PC-3 (cell line): ENCODE data around the gene MSH2. TPM values are rescaled to one million over a fixed set of nuclear protein-coding genes. Genes with fewer than 3 reads are reported as not detected.

Source experiments
- ATAC-seq: fragments of 200-7000 bp; cut with Tn5 transposase; 2 replicates; pipeline ENCODE4 v1.9.1; 2020; ENCODE audit warnings: mild to moderate bottlenecking, moderate library complexity
- BruUV-seq: library from RNA; stranded (reverse); fragments of 400-500 nt; replicated peaks from 2 replicates; lab custom pipeline; 2021; lab: Mats Ljungman, UMichigan
- CTCF ChIA-PET: fragments of 300-600 bp; sonication (Branson Sonifier 250); formaldehyde crosslinking; loops from one replicate; lab custom pipeline; 2022; ENCODE audit warnings: antibody characterized with exemption; lab: Charles Lee
- POLR2A ChIA-PET: fragments of 300-600 bp; sonication (Branson Sonifier 250); formaldehyde crosslinking; loops from one replicate; lab custom pipeline; 2022; ENCODE audit warnings: antibody characterized with exemption; ENCODE audit not compliant: unreplicated experiment; lab: Charles Lee
- DNase-seq: peaks from one replicate; pipeline ENCODE4 v3.0.0-alpha.2; 2015
- H2AFZ ChIP-seq: fragments of 300-600 bp; sonication (generic); 2 replicates; pipeline ENCODE4 v1.6.0; 2016; ENCODE audit warnings: antibody characterized with exemption, low read length
- H3F3A ChIP-seq: fragments of 300-600 bp; sonication (generic); one replicate; pipeline ENCODE4 v1.6.0; 2017; ENCODE audit warnings: antibody characterized with exemption, low read length, control low read depth, mild to moderate bottlenecking; ENCODE audit not compliant: unreplicated experiment
- H3K27ac ChIP-seq: fragments of 300-600 bp; sonication (generic); 2 replicates; pipeline ENCODE4 v1.5.1; 2016; ENCODE audit warnings: mild to moderate bottlenecking, low read length
- H3K27me3 ChIP-seq: fragments of 300-600 bp; sonication (generic); 2 replicates; pipeline ENCODE4 v1.6.1; 2016; ENCODE audit warnings: low read length, mixed read lengths
- H3K36me3 ChIP-seq: fragments of 300-600 bp; sonication (generic); 2 replicates; pipeline ENCODE4 v1.6.1; 2016; ENCODE audit warnings: low read depth, mixed run types, low read length, mixed read lengths
- H3K4me1 ChIP-seq: fragments of 300-600 bp; sonication (generic); 2 replicates; pipeline ENCODE4 v1.5.1; 2016; ENCODE audit warnings: low read length; ENCODE audit not compliant: insufficient read depth
- H3K4me2 ChIP-seq: fragments of 300-600 bp; sonication (generic); 2 replicates; pipeline ENCODE4 v1.6.0; 2016; ENCODE audit warnings: low read length
- H3K4me3 ChIP-seq: fragments of 300-600 bp; sonication (generic); 2 replicates; pipeline ENCODE4 v1.5.1; 2016; ENCODE audit warnings: mild to moderate bottlenecking, low read length, mixed read lengths
- H3K79me2 ChIP-seq: fragments of 300-600 bp; sonication (generic); 2 replicates; pipeline ENCODE4 v1.6.1; 2017; ENCODE audit warnings: low read length, mixed read lengths
- H3K9ac ChIP-seq: fragments of 300-600 bp; sonication (generic); 2 replicates; pipeline ENCODE4 v1.6.0; 2016; ENCODE audit warnings: mild to moderate bottlenecking, low read length
- H3K9me2 ChIP-seq: fragments of 300-600 bp; sonication (generic); replicated peaks from 2 replicates; pipeline ENCODE4 v1.6.1; 2016; ENCODE audit warnings: mixed run types, low read length, mixed read lengths
- H3K9me3 ChIP-seq: fragments of 300-600 bp; sonication (generic); 2 replicates; pipeline ENCODE4 v1.6.1; 2016; ENCODE audit warnings: low read length, mixed read lengths
- H4K20me1 ChIP-seq: fragments of 300-600 bp; sonication (generic); 2 replicates; pipeline ENCODE4 v1.6.1; 2016; ENCODE audit warnings: low read length, mixed read lengths
- CTCF ChIP-seq: fragments of 300-600 bp; sonication (generic); conservative IDR thresholded peaks from 2 replicates; pipeline ENCODE4 v1.5.1; 2017; ENCODE audit warnings: antibody characterized with exemption, low read depth, mild to moderate bottlenecking, low read length
- EZH2 ChIP-seq: fragments of 300-600 bp; sonication (generic); IDR thresholded peaks from one replicate; pipeline ENCODE4 v1.6.1; 2017; ENCODE audit warnings: antibody characterized with exemption, mild to moderate bottlenecking, low read length; ENCODE audit not compliant: unreplicated experiment
- EZH2phosphoT487 ChIP-seq: fragments of 300-600 bp; sonication (generic); IDR thresholded peaks from 2 replicates; pipeline ENCODE4 v1.6.1; 2018; ENCODE audit warnings: mild to moderate bottlenecking, antibody characterized with exemption, low read length, borderline replicate concordance
- intact Hi-C: fragments of 100-400 bp; cut with micrococcal nuclease; formaldehyde crosslinking; loops from 2 replicates; pipeline ENCODE4 v1.9.0; 2023
- total RNA-seq: library from RNA; depleted of rRNA; stranded (reverse); fragments of >200 nt; gene quantifications from 2 replicates; pipeline ENCODE4 v1.2.3, GENCODE V29; 2014

The MSH2 gene
- total RNA-seq, 1 experiment from 2014 or later = 70.7 TPM

- no peak for ATAC-seq
- POLR2A ChIA-PET = no interaction called here
- H3K9me2 ChIP-seq = no peaks in the 10 kb centered on the region
Measured at GRCh38 chr2:47483191-47483590, 80.2 kb downstream of the MSH2 start.

GRCh38 chr2:47484396-47484795 lies 81.4 kb downstream of the MSH2 start:
- Histone ChIP-seq H3K27me3 (no peaks in the 10 kb centered on the region), H3K9me2 (no peaks in the 10 kb centered on the region), H3K4me2 (no peak overlapping the region), H3K4me1 (peaks cover 17% of the 10 kb centered on the region), H3K9ac (no peak overlapping the region), H3K9me3 (no peaks in the 10 kb centered on the region), H4K20me1 (no peaks in the 10 kb centered on the region), H3K4me3 (no peak overlapping the region), H3F3A (no peaks in the 10 kb centered on the region), H2AFZ (no peak overlapping the region), H3K79me2 (no peaks in the 10 kb centered on the region), H3K36me3 (peaks cover 20% of the 10 kb centered on the region), H3K27ac (no peak overlapping the region)
- ATAC-seq (no peak), DNase-seq (no peak)
- ChIA-PET POLR2A (no interaction called here), CTCF (no interaction called here)
- intact Hi-C loops = no loop called here
- no peak for TF ChIP-seq EZH2phosphoT487
- BruUV-seq = no TSS peak

More at GRCh38 chr2:47483191-47483590, 80.2 kb downstream of the MSH2 start:
- no TSS peak for BruUV-seq
- Histone ChIP-seq H3K4me3 (no peak overlapping the region), H3K36me3 (peaks cover 29% of the 10 kb centered on the region), H3K27ac (no peak overlapping the region), H3F3A (no peaks in the 10 kb centered on the region), H3K4me1 (0 out of 2 replicates have a peak, but pooled peaks cover 6% of the 10 kb centered on the region), H3K9ac (no peak overlapping the region), H2AFZ (no peak overlapping the region), H3K27me3 (no peaks in the 10 kb centered on the region), H3K79me2 (no peaks in the 10 kb centered on the region), H4K20me1 (no peaks in the 10 kb centered on the region), H3K4me2 (no peak overlapping the region), H3K9me3 (no peaks in the 10 kb centered on the region)
- CTCF ChIA-PET = no interaction called here
- TF ChIP-seq CTCF (no peak), EZH2 (no peak), EZH2phosphoT487 (no peak)
- intact Hi-C loops = no loop called here
- no peak for DNase-seq

GRCh38 chr2:47485177-47485576 lies 82.2 kb downstream of the MSH2 start:
- no TSS peak for BruUV-seq
- H3K27ac ChIP-seq = no peak overlapping the region
- ChIA-PET POLR2A (interaction anchor here (0.6 to 0.8 kb wide), 2 partner anchors 55 to 274 kb away, joined by 3 to 4 read pairs; no protein-coding TSS in a partner anchor), CTCF (no interaction called here)
- H3K9me3 ChIP-seq = no peaks in the 10 kb centered on the region
- H3K4me1 ChIP-seq = peaks cover 18% of the 10 kb centered on the region
- no peak overlapping the region for H3K9ac ChIP-seq
- no peak for ATAC-seq
- H3F3A ChIP-seq = no peaks in the 10 kb centered on the region
- H3K79me2 ChIP-seq = no peaks in the 10 kb centered on the region
- no peak for DNase-seq
- no peak overlapping the region for H2AFZ ChIP-seq
- no peaks in the 10 kb centered on the region for H3K9me2 ChIP-seq
- H4K20me1 ChIP-seq = no peaks in the 10 kb centered on the region
- no peaks in the 10 kb centered on the region for H3K27me3 ChIP-seq
- intact Hi-C loops = no loop called here
- no peak overlapping the region for H3K4me3 ChIP-seq
- peaks cover 18% of the 10 kb centered on the region for H3K36me3 ChIP-seq
- no peak overlapping the region for H3K4me2 ChIP-seq
- no peak for TF ChIP-seq EZH2
- no peak for TF ChIP-seq CTCF
- no peak for TF ChIP-seq EZH2phosphoT487
